Adrenal gland (tissue), 12 donors: Measurements from ENCODE around the gene ENDOD1. TPM values are rescaled to one million over a fixed set of nuclear protein-coding genes. Genes with fewer than 3 reads are reported as not detected.

Experiments used
- DNase-seq, 7 donors: peaks; one replicate each; pipeline ENCODE4 v3.0.0-alpha.2; 2019 to 2020
- H3K27ac ChIP-seq, 5 donors: fragments of 200-600 bp; sonication (generic) in 4 of 5; 1 replicate in 3 of 5; 2 replicates in 2 of 5; pipeline versions ENCODE4 v1.5.1 to v1.8.0; 2016 to 2020; ENCODE audit warnings: mild to moderate bottlenecking in 1 of 5
- H3K27me3 ChIP-seq: fragments of 200-600 bp; 2 replicates; pipeline ENCODE4 v1.8.0; 2021
- H3K36me3 ChIP-seq, 2 donors: fragments of 200-600 bp; replicated peaks in 1 of 2; 1 replicate in 1 of 2; 2 replicates in 1 of 2; pipeline versions ENCODE4 v1.5.1 to v1.8.0; 2018 to 2022
- H3K4me1 ChIP-seq, 2 donors: fragments of 200-600 bp; replicated peaks in 1 of 2; 1 replicate in 1 of 2; 2 replicates in 1 of 2; pipeline versions ENCODE4 v1.5.1 to v1.8.0; 2018 to 2021
- H3K4me3 ChIP-seq, 4 donors: fragments of 200-600 bp; sonication (generic) in 3 of 4; one replicate each; pipeline ENCODE4 v1.5.1; 2016 to 2018
- H3K9me3 ChIP-seq, 3 donors: fragments of 200-600 bp; sonication (generic) in 1 of 3; replicated peaks in 1 of 3; 1 replicate in 2 of 3; 2 replicates in 1 of 3; pipeline versions ENCODE4 v1.5.1 to v1.8.0; 2016 to 2021
- POLR2A ChIP-seq, 2 donors: fragments of 450-650 bp; IDR thresholded peaks; one replicate each; pipeline ENCODE4 v1.6.1; 2017; ENCODE audit warnings: antibody characterized with exemption in 2 of 2, mild to moderate bottlenecking in 2 of 2, moderate library complexity in 1 of 2
- WGBS, 4 donors: extraction: QIAGEN DNeasy Blood & Tissue Kit in 2 of 4; methylation state at CpG; one replicate each; pipeline versions ENCODE4 v1.1.5 to v1.1.7; 2013 to 2017; 5-methylcytosine and 5-hydroxymethylcytosine counted together
- intact Hi-C, 2 donors: fragments of 100-400 bp; cut with DNase I; formaldehyde crosslinking; loops; one replicate each; pipeline versions ENCODE4 v1.14.1 to v1.15.0; 2022 to 2023
- polyA plus RNA-seq, 3 donors: library from polyadenylated mRNA; stranded (reverse); fragments of 200-250 nt in 2 of 3; fragments of 350-450 nt in 1 of 3; fragmentation: Illumina TruSeq in 1 of 3; extraction: RNeasy Lipid Tissue Mini Kit (QIAGEN cat#74804) in 1 of 3; gene quantifications; one replicate each; pipeline ENCODE4 v1.2.3, GENCODE V29; 2013 to 2014
- total RNA-seq, 9 donors: library from RNA; depleted of rRNA in 4 of 9; stranded (reverse); fragments of >200 nt in 4 of 9; fragments of 120-200 nt in 1 of 9; fragmentation: NEBNext Ultra II Directional in 1 of 9; extraction: Animal tissue kit (Norgen Biotek cat#: 25700) in 1 of 9; gene quantifications; one replicate each; pipeline versions ENCODE4 v1.1.0 to v1.2.4, GENCODE V29; 2013 to 2023
- TF ChIP-seq, protein P1 (sequence below), 6 experiments: fragments of 450-650 bp in 4 of 6; fragments of 200-600 bp in 2 of 6; sonication (generic) in 1 of 6; IDR thresholded peaks; 1 replicate in 5 of 6; 2 replicates in 1 of 6; pipeline versions ENCODE4 v1.5.1 to v1.8.0; 2016 to 2021; ENCODE audit warnings: antibody characterized with exemption in 6 of 6, mild to moderate bottlenecking in 2 of 6, moderate library complexity in 1 of 6
- donor health status: healthy with polysubstance abuse.
- donor health status: Bipolar disorder and iron deficiency.
- donor health status: DM: yes; HTN: yes; CAD: no.
- donor health status: DM: no; HTN: no; CAD: no.
- donor health status: DM: no; HTN: no; CAD: no.
- donor health status: DM: yes; HTN: yes; CAD: no.

ENDOD1 gene
- total and polyA plus RNA-seq, 12 donors, result 6.1 to 61.6 (median 32.8) TPM

DNA sequence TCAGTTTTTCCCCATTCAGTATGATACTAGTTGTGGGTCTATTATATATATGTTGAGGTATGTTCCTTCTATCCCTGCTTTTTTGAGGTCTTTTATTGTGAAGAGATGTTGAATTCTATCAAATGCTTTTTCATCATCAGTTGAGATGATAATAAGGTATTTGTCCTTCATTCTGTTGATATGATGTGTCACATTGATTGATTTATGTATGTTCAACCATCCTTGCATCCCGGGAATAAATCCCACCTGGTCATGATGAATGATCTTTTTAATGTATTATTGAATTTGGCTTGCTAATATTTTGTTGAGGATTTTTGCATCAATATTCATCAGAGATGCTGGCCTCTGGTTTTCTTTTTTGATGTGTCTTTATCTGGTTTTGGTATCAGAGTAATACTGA lies 26.0 kb downstream of the ENDOD1 start:
- 38 to 60% (median 53%) methylated on average over 1 of the region's 1 CpG for WGBS, 4 donors
- intact Hi-C loops, result no loop called here
- Histone ChIP-seq H3K4me3 (no peak overlapping the region), H3K27ac (no peak overlapping the region), H3K27me3 (no peaks in the 10 kb centered on the region), H3K4me1 (no peaks in the 10 kb centered on the region), H3K36me3 (no peaks in the 10 kb centered on the region), H3K9me3 (no peaks in the 10 kb centered on the region)
- no peak for DNase-seq
- TF ChIP-seq, protein P1, sequence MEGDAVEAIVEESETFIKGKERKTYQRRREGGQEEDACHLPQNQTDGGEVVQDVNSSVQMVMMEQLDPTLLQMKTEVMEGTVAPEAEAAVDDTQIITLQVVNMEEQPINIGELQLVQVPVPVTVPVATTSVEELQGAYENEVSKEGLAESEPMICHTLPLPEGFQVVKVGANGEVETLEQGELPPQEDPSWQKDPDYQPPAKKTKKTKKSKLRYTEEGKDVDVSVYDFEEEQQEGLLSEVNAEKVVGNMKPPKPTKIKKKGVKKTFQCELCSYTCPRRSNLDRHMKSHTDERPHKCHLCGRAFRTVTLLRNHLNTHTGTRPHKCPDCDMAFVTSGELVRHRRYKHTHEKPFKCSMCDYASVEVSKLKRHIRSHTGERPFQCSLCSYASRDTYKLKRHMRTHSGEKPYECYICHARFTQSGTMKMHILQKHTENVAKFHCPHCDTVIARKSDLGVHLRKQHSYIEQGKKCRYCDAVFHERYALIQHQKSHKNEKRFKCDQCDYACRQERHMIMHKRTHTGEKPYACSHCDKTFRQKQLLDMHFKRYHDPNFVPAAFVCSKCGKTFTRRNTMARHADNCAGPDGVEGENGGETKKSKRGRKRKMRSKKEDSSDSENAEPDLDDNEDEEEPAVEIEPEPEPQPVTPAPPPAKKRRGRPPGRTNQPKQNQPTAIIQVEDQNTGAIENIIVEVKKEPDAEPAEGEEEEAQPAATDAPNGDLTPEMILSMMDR (IDR thresholded peaks at IDR 0.05), result no peak
- TF ChIP-seq POLR2A (IDR thresholded peaks at IDR 0.05), result no peak

DNA sequence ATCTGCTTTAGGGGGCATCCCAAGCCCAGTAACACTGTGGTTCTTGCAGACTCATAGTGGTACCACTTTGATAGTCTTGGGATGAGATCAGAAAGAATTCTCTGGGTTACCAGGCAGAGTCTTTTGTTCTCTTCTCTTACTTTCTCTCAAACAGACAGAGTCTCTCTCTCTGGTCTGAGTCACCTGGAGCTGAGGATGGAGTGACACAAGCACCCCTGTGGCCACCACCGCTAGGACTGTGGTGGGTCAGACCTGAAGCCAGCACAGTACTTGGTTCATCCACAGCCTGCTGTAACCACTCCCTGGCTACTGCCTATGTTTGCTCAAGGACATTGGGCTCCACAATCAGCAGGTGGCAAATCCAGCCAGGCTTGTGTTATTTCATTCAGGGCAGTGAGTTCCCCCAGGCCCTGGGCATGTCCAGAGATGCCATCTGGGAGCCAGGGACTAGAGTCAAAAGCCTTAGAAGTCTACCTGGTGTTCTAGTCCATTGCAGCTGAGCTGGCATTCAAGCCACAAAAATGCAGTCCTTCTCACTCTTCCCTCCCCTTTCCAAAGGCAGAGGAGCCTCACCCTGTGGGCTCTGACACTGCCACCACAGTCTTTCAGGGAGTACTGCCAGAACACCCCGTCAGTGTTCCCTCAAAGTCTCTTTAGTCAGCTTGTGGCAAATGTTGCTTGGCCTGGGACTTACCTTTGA lies 29.9 kb downstream of the ENDOD1 start:
- no peaks in the 10 kb centered on the region for H3K9me3 ChIP-seq
- no peaks in the 10 kb centered on the region for H3K4me1 ChIP-seq
- no peaks in the 10 kb centered on the region for H3K36me3 ChIP-seq
- no peaks in the 10 kb centered on the region for H3K27me3 ChIP-seq
- intact Hi-C loops, result no loop called here
- H3K27ac ChIP-seq, result no peak overlapping the region
- TF ChIP-seq, protein P1 (IDR thresholded peaks at IDR 0.05), result no peak
- no peak for TF ChIP-seq POLR2A (IDR thresholded peaks at IDR 0.05)
- no peak for DNase-seq
- no peak overlapping the region for H3K4me3 ChIP-seq
- 90 to 94% (median 90%) methylated on average over 2 of the region's 2 CpGs for WGBS, 4 donors

DNA sequence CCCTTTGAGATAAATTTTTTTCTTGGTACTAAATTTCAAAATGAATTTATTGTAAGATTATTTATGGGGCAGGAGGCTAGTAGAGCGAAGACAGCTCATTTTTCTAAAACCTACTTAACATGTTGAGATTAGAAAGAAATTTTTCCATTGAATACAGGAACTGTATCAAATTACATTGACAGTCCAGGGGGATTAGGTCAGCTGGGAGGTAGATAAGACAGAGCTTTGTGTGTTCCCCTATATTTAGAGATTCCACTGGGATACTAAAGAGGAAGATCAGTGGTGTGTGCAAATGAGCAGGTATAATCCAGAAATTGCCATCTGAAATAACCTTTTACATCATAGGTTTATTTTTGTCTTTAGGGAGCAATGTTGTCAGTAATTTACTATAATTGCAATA lies 32.1 kb downstream of the ENDOD1 start:
- H3K4me1 ChIP-seq, result no peaks in the 10 kb centered on the region
- H3K36me3 ChIP-seq, result no peaks in the 10 kb centered on the region
- intact Hi-C loops, result no loop called here
- WGBS, 4 donors, result 59 to 71% (median 66%) methylated on average over 1 of the region's 1 CpG
- no peak for DNase-seq
- no peak overlapping the region for H3K27ac ChIP-seq
- no peak overlapping the region for H3K4me3 ChIP-seq
- no peaks in the 10 kb centered on the region for H3K9me3 ChIP-seq
- H3K27me3 ChIP-seq, result no peaks in the 10 kb centered on the region
- TF ChIP-seq POLR2A (IDR thresholded peaks at IDR 0.05), result no peak
- TF ChIP-seq, protein P1 (IDR thresholded peaks at IDR 0.05), result no peak

DNA sequence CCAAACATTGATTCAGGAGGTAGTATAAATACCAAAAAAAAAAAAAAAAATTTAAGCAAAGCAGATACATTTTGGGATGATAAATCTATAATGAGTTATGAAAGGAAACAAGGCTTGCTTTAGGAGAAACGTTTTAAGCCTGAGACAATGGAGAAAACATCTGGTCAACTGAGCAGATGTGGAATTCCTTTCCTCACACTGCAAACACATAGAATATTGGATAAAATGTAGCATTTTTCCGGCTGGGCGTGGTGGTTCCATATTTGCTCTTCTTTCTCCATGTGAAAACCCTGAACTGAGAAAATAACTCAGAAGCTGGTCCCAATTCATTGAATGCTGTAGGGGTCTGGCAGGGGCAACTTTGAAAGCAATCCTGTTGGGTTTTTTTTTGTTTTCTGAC lies 33.9 kb downstream of the ENDOD1 start:
- TF ChIP-seq POLR2A (IDR thresholded peaks at IDR 0.05), result no peak
- TF ChIP-seq, protein P1 (IDR thresholded peaks at IDR 0.05), result no peak
- Histone ChIP-seq H3K4me3 (no peak overlapping the region), H3K4me1 (no peaks in the 10 kb centered on the region), H3K27ac (no peak overlapping the region), H3K27me3 (no peaks in the 10 kb centered on the region), H3K36me3 (peaks cover 0 to 2% of the 10 kb centered on the region in 2 donors), H3K9me3 (no peaks in the 10 kb centered on the region)
- intact Hi-C loops, result no loop called here
- no peak for DNase-seq
- 76 to 84% (median 82%) methylated on average over 3 of the region's 3 CpGs for WGBS, 4 donors
